ENCODE measurements around the gene NTRK2.

- TF ChIP-seq FOXM1 (IDR thresholded peaks at IDR 0.05; ENCODE audit: borderline replicate concordance, low read depth): no peak
- no peak for TF ChIP-seq EP300 (IDR thresholded peaks at IDR 0.05; ENCODE audit: borderline replicate concordance)
- TF ChIP-seq TEAD4 (IDR thresholded peaks at IDR 0.05): no peak
- TF ChIP-seq ZBTB7A (IDR thresholded peaks at IDR 0.05; ENCODE audit: low read depth): no peak
- no peak for TF ChIP-seq YY1 (IDR thresholded peaks at IDR 0.05; ENCODE audit: low read depth)
Measured at GRCh38 chr9:84971571-84971970, 302.0 kb downstream of the NTRK2 start.

Data from Ishikawa (cell line).